ENCODE measurements around the gene AKT2. TPM values are rescaled to one million over a fixed set of nuclear protein-coding genes. Genes with fewer than 3 reads are reported as not detected.
A peak's percentile ranks its signal among the peaks of the same experiment; 100 is the strongest.

AKT2 gene
- total and polyA plus RNA-seq, 9 donors = 78.4 to 160 (median 112) TPM

GRCh38 chr19:40184273-40184672 is 100.9 kb downstream of the AKT2 start:
- WGBS, 3 donors = 78 to 100% (median 88%) methylated on average over 1 of the region's 1 CpG
- Histone ChIP-seq H3K27ac (no peak overlapping the region), H3K36me3 (no peaks in the 10 kb centered on the region), H3K4me1 (ENCODE audit: insufficient read depth) (no peaks in the 10 kb centered on the region), H3K4me3 (no peak overlapping the region), H3K27me3 (no peaks in the 10 kb centered on the region), H3K9me3 (no peaks in the 10 kb centered on the region)
- intact Hi-C loops (cut with DNase I) = no loop called here
- DNase-seq = no peak
- TF ChIP-seq EP300 (IDR thresholded peaks at IDR 0.05) (no peak), CTCF (IDR thresholded peaks at IDR 0.05) (no peak), POLR2A (IDR thresholded peaks at IDR 0.05) (no peak)

MicroRNAs encoded within 50 kb of the gene (microRNA counts, 767-probe panel; counts per million panel counts)
- microRNA hsa-miR-641 = 530 counts per million, percentile 78 among the panel's probes with 10 or more counts

Small RNA genes within 50 kb of the gene (microRNA-seq; reads per million reads assigned to microRNA genes)
- gene MIR641 = 18.9 to 79.7 (median 35.1) reads per million in 3 donors

Small RNA genes within 50 kb of the gene (small RNA-seq; reads per million reads assigned to genes)
- gene MIR641 = not detected
- not detected for gene RNU6-945P

Other genes starting within 250 kb of the AKT2 start
- gene ZNF780B, start 229.1 kb downstream of the AKT2 start, total RNA-seq = 10 to 100 TPM; 22.7 to 36.1 (median 25.9) TPM
- gene ZNF780B, start 229.1 kb downstream of the AKT2 start, polyA plus RNA-seq = 10 to 100 TPM in 1 of 2 donors, 1 to 10 TPM in 1; 5.4 to 13.9 TPM
- 10 to 100 TPM in 5 of 7 donors, 1 to 10 TPM in 2; 5.9 to 18.7 (median 16.0) TPM for gene ZNF780A, start 194.4 kb downstream of the AKT2 start, total RNA-seq
- gene ZNF780A, start 194.4 kb downstream of the AKT2 start, polyA plus RNA-seq = 1 to 10 TPM; 5.4 to 9.2 TPM
- gene MAP3K10, start 93.9 kb downstream of the AKT2 start, total RNA-seq = 10 to 100 TPM in 6 of 7 donors, 1 to 10 TPM in 1; 8.3 to 26.2 (median 14.6) TPM
- gene MAP3K10, start 93.9 kb downstream of the AKT2 start, polyA plus RNA-seq = 10 to 100 TPM in 1 of 2 donors, 1 to 10 TPM in 1; 1.2 to 11.3 TPM
- not detected for gene TTC9B, start 67.0 kb downstream of the AKT2 start, total RNA-seq
- gene TTC9B, start 67.0 kb downstream of the AKT2 start, polyA plus RNA-seq = not detected
- gene CCNP, start 58.7 kb downstream of the AKT2 start, total RNA-seq = under 1 TPM; 0.35 to 0.83 (median 0.43) TPM
- under 1 TPM; 0.17 to 0.22 TPM for gene CCNP, start 58.7 kb downstream of the AKT2 start, polyA plus RNA-seq
- 10 to 100 TPM in 5 of 7 donors, 1 to 10 TPM in 2; 7.7 to 15.8 (median 12.7) TPM for gene C19orf47, start 63.1 kb upstream of the AKT2 start, total RNA-seq
- gene C19orf47, start 63.1 kb upstream of the AKT2 start, polyA plus RNA-seq = 10 to 100 TPM in 1 of 2 donors, 1 to 10 TPM in 1; 3.5 to 12.2 TPM
- 100 to 1,000 TPM; 173 to 301 (median 220) TPM for gene PLD3, start 63.4 kb upstream of the AKT2 start, total RNA-seq
- gene PLD3, start 63.4 kb upstream of the AKT2 start, polyA plus RNA-seq = 100 to 1,000 TPM; 120 to 200 TPM
- under 1 TPM in 4 of 7 donors, not detected in 3; 0.11 to 0.35 (median 0.13) TPM for gene HIPK4, start 104.8 kb upstream of the AKT2 start, total RNA-seq
- under 1 TPM in 1 of 2 donors, not detected in 1; 0.28 TPM for gene HIPK4, start 104.8 kb upstream of the AKT2 start, polyA plus RNA-seq
- gene PRX, start 128.0 kb upstream of the AKT2 start, total RNA-seq = 1 to 10 TPM; 2.8 to 8.8 (median 6.9) TPM
- 1 to 10 TPM; 1.7 to 8.4 TPM for gene PRX, start 128.0 kb upstream of the AKT2 start, polyA plus RNA-seq
- 10 to 100 TPM in 5 of 7 donors, 1 to 10 TPM in 2; 6.9 to 15.2 (median 11.5) TPM for gene SERTAD1, start 140.6 kb upstream of the AKT2 start, total RNA-seq
- gene SERTAD1, start 140.6 kb upstream of the AKT2 start, polyA plus RNA-seq = 1 to 10 TPM; 2.3 to 7.3 TPM
- gene SERTAD3, start 159.0 kb upstream of the AKT2 start, total RNA-seq = 10 to 100 TPM; 19.6 to 55.0 (median 39.2) TPM
- gene SERTAD3, start 159.0 kb upstream of the AKT2 start, polyA plus RNA-seq = 10 to 100 TPM; 17.3 to 19.9 TPM
- gene BLVRB, start 180.4 kb upstream of the AKT2 start, total RNA-seq = 100 to 1,000 TPM in 2 of 7 donors, 10 to 100 TPM in 5; 64.0 to 135 (median 75.5) TPM
- gene BLVRB, start 180.4 kb upstream of the AKT2 start, polyA plus RNA-seq = 10 to 100 TPM; 16.8 to 88.5 TPM
- gene SPTBN4, start 181.7 kb upstream of the AKT2 start, total RNA-seq = 10 to 100 TPM in 1 of 7 donors, 1 to 10 TPM in 6; 3.5 to 11.6 (median 7.3) TPM
- gene SPTBN4, start 181.7 kb upstream of the AKT2 start, polyA plus RNA-seq = 1 to 10 TPM; 2.2 to 5.0 TPM

Data from ovary (tissue), 9 donors.